CD4-positive, alpha-beta T cell treated with Interleukin-21 for 1 hour (primary cell): Measurements from ENCODE around the gene CTNND2.

Experiments
- DNase-seq: peaks from one replicate; pipeline ENCODE4 v3.0.0-alpha.2; 2020

Gene CTNND2

DNA sequence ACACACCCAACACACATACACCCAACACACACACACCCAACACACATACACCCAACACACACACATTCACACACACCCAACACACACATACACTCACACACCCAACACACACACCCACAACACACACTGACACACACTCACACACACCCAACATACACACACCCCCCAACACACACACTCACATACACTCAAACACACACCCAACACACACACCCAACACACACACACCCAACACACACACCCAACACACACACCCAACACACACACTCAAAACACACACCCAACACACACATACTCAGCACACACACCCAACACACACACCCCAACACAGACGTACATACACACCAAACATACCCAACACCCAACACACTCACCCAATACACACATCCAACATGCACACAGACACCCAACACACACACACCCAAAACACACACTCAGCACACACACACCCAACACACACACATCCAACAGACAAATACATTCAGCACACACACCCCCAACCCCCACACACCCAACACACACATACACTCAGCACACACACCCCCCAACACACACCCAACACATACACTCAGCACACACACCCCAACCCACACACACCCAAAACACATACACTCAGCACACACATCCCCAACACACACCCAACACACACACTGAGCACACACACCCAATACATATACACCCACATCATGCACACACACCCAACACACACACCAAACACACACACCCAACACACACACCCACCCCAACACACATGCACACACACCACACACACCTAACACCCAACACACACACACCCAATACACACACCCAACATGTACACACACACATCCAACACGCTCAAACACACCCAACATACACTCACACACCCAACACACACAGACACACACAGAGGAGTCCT lies 663.7 kb downstream of the CTNND2 start:
- DNase-seq: no peak

DNA sequence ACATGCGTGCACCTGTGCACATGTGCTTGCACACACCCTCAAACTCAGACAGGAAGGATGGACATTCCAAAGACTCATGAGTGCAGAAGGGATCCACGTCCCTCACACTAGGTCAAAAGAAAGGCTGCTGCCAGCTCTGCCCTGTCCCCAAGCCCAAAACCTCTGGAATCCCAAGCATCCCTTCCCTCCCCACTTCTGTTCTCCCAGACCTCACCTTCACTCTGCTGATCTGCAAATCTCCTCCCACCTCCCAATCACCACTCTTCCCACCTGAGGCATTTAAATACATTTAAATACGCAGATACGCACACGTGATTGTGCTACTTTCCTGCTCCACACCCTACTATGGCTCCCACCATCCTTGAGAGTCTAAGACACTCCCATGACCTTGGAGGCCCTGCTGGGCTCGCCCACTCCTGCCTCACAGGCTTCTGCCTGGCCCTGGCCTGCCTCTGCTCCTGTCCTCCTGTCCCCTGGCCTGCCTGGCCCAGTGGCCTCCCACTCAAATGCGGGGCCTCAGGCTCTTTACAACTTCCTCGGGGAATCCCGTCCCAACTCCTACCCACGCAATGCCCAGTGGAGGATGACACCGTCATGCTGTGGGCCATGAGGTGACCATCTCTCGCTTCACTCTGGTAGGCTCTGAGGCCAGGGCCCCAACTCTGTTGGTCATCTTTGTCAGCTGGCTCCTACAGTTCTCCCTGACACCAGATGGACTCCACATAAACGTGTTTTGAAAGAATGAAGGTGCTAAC lies 664.8 kb downstream of the CTNND2 start:
- DNase-seq: no peak

DNA sequence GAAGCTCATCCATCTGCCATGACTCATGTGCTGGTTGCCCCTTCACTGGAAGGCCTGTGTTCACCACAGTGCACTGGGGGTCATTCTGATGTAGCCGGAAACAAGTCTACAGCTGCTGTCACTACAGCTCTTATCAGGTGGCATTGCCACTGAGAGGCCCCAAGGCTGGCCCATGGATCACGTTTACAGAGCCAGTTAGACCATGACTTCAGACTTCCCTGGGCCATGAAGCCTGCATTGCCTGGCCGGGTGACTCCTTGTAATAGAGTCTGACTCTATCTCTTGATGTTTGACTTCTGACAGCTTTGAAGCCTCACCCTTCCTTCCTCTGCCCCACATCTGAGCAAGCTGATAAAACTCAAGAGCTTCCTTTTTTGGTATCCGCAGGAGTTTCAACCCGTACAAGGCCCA lies 669.7 kb downstream of the CTNND2 start:
- DNase-seq: peak; percentile 32

DNA sequence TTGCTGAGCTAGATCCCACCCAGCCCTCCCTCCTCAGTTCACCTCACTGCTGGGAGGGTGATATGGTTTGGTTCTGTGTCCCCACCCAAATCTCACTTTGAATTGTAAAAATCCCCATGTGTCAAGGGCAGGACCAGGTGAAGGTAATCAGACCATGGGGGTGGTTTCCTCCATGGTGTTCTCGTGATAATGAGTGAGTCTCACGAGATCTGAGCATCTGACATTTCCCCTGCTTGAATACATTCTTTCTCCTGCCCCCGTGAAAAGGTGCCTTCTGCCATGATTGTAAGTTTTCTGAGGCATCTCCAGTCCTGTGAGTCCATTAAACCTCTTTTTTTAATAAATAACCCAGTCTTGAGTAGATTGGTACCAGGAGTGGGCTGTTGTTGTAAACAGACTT lies 673.4 kb downstream of the CTNND2 start:
- no peak for DNase-seq

DNA sequence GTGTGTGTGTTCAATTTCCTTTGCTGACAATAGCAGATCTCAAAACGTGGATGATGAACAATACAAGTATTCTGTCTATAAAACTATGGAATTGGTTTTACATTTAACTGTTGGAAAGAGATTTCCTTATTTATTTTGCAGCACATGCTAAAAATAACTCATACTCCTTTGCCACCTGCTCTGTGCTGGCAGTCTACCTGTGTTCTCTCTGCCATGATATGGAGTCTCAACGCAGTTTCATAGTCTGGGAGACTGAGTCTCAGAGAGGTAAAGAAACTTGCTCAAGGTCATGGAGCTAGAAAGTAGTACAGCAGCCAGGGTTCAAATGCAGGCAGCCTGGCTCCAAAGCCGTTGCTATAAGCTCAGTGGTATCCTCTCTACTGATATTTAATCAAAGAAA lies 677.2 kb downstream of the CTNND2 start:
- DNase-seq: no peak

DNA sequence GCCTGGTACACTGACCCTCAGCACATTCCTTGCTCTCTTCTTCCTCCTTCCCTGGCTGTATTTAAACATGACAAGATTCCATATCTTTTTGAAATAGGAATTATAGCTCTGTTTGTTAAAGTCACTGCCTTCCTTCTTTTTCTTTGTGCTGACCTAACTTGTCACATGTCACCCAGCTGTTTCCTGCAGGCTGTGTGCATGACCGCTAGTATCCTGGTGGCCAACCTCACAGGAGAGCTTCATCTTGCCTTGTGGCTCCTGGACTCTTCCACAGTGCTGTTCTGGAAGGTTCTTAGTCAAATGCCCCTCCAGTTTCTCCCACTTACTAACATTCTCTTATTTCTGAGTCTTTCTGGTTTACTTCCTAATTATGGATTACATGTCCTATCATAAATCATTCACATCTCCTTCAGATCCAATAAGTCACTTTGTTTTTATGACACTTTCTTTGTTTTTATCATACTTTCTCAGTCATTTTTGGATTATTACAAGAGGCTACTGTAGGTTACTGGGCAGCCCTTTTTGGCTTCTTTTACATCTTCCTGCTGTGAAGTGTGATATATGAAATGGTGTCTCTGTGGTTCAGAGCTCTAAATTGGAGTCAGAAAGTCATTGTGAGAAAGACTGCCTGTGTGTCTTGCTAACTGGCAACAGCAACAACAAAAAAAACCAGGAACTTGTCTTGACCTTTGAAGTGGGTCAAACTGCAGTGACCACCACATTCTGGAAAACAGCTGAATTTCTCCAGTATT lies 679.6 kb downstream of the CTNND2 start:
- DNase-seq: no peak

DNA sequence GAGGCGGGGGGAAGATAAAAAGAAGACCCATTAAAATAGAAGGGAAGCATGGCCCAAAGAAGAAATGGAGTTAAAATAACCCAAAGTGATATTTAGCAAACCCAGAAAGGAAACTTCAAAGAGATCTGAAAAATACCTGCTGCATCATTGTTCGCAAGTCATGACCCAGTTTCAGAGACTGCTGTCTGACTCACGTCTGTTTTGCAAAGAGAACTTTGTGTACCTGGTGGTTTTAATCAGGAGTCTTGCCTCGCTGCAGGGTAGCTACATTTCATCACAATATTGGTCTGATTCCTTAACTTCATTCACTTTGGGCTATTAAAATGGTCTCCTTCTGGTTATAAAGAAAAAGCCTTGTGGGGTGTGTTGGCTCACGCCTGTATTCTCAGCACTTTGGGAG lies 682.1 kb downstream of the CTNND2 start:
- no peak for DNase-seq

DNA sequence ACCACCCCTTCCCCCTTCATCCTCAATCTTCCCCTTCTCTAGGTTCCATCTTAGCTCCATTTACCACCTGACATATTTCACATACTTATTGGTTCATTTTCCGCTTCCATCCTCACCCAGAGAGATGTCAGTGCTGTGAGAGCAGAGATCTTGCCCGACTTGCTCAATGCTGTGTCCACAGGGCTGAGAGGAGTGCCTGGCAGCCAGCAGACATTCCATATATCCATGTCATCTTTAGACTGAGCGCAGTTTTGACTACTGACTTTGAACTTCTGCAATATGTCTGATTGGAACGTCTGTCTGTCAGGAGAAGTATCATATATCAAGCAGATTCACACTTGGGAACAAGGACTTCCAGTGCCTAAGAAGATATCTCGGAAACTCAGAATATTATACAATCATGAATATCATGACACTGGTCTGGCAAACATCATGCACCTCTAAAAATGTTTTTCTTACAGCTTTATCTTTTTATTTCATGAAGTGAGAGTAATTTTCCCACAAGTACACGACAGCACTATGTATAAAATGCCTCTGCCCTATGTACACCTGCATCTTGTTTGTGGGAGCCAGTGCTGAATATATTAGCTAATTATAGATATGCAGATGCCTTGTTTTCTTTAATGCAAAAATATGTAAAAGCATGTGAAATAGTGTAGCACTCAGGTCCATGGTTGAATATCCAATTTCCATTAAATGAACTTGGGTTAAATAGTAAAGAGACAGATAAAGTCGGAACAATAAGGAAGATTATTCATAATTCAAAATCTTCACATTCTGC lies 689.2 kb downstream of the CTNND2 start:
- DNase-seq: no peak

DNA sequence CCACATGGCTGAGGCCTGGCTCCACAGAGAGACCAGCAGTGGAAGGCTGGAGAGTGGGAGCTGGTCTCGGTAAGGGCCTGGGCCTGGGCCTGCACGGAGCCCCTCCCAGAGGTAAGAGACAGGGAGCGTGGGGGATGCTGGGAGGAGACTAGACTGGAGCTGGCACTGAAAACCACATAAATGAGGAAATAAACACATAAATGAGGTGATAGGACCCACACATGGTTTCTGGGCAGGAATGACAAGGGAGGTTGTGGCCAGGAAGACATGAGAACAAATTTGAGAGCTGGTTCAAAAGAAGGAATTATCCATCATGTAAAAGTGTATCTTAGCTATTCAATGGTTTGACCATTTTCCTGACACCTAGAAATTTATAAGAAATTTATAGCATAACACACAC lies 691.5 kb downstream of the CTNND2 start:
- no peak for DNase-seq

DNA sequence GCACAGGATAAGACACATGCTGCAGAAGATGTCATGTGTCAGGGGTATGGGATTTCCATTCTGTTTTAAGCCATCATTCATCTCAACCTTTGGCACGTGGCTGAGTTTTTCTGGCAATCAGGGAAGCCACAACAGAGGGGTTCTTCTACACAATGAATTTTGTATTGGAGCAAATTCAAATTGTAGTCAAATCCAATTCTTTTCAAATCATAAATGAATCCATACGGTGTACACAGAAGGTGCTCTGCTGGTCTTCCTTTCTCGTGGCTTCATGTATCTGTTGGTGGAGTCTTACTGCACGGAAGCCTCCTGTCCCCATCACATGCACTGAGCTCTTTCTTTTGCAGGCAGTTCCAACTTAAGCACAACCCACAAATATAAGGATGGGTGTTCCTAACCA lies 706.5 kb downstream of the CTNND2 start:
- no peak for DNase-seq

DNA sequence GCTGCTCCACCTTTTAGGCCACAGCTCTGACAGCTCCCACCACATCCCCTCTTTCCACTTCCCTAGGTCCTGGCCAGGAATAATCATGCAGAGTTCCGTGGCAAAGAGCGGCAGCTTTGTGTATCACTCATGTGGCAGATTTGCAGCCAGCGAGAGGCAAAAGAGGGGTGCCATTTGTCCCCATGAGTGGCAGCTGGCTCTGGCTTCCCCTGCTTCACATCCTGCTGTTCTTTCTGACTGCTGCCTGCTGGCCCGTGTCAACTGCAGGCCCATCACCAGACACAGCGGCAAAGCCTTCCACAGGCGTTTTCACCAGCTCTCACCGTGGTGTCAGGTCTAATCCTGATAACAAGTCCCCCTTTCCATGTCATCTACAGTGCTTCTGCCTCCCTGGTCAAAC lies 712.6 kb downstream of the CTNND2 start:
- DNase-seq: no peak

DNA sequence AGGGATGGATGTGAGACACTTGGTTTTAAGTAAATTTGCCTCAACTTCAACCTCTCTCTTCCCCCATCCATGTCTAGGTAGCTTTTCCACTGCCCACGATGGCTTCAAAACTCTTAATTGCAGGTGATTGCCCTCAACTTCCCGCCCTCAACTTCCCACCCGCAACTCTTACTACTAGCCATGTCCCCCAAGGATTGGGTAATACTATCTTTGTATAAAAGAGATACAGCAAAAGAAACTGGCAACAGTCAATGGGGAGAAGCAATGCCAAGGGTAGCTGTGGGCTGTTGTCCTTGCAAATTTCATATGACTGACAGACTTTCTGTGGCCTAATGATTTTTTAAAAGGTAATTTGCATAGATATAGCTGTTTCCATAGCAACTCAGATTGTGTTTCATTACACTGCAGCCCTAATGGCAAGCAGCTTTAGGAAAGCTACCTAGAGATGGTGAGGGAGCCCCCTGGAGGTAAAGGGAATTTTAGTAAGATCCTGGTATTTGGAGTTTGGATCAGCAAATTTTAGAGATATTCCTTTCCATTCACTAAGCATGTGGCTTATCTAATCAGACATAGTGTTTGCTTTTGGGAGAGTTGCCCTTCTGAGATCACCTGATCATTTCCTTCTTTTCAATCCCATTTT lies 721.7 kb downstream of the CTNND2 start:
- DNase-seq: peak; percentile 2

DNA sequence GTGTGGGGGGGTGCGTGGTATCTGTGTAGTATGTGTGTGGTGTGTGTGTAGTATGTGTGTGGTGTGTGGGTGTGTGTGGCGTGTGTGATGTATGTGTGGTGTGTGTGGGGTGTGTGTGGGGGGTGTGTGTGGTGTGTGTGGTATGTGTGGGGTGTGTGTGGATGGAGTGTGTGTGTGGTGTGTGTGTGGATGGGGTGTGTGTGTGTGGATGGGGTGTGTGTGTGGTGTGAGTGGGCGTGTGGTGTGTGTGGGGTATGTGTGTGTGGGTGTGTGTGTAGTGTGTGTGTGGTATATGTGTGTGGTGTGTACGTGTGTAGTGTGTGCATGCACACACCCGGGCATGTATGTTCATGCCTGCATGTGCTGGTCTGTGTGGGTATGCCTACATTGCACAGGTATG lies 722.3 kb downstream of the CTNND2 start:
- no peak for DNase-seq

DNA sequence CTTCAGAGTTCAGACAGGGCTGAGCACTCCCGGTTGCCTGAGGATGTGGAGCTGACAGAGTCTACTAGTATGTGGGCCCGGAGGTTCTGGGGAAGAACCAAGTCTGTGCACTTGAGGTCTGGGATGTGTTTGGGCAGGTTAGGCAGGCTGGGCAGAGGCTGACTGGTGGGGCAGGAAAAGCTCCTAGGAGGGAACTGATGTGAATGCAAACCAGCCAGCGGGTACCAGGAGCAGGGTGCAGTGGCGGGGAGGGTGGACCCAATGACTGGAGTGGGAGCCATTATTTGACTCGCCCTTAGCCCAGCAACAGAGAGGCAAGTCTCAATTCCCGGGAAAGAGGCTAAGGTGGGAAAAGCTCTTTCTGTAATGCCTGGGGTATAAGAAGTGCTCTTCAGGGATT lies 723.4 kb downstream of the CTNND2 start:
- DNase-seq: no peak

DNA sequence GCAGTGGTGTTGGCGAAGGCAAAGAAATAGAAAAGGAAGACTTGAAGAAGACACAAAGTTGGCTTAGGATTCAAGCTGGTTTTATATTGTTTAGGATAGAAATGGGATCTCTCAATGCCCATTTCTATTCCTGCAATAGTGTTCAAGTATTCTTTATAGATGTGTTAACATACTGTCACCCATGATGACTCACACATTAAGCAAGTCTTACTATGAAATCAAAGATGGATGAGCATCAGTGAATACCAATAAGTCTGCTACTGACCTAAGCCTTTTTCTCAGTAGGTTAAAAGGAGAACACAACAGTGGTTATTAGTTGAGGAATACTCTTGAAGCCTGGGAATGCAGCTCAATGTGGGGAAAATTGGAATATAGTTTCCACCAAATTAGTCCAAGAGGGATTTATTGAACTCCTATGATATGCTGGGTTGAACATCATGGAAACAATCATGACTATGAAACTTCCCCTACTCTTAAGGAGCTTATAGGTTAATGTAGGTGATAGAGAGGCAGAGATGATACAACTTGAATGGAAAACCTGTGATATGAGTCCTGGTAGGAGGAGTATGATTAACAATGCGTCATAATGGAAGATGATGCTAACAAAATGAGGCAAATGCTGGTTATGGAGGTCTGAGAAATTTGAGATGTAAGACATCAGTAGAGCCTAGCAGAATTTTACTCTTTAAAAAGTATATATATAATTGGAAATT lies 726.1 kb downstream of the CTNND2 start:
- no peak for DNase-seq

DNA sequence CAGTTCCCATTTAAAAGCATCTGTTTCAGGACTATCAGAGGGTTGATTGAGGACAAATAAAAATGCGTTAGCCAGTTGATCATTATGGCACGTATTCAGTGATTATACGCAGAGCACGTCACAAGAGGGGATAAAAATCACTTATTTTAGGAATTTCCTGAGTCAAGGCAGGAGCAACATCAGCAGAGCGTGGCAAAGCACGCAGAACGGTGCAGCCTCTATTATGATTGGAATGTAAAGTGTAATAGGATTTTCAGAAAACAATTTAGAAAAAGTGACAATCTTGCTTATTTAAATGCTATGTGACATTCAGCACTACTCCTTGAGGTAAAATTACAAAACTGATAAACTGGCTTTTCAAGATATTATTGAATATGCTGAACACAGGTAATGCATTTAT lies 729.7 kb downstream of the CTNND2 start:
- DNase-seq: no peak

DNA sequence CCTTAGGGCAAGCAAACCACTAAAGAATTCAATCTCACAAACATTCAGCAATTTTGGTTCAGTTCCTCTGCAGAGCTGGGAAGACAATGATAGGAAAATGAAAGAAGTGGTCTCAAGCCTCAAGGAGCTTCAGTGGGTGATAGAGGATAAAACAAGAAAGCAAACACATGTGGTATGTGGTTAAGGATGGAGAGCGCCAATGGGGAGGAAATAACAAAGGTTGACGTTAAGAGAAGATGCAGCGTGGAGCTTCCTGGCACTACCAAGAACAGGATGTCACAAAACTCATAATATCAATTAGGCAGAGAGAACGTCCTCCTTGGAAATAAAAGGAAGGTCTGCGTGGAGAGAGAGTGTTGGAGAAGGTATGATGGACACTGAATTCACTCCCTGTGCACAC lies 731.8 kb downstream of the CTNND2 start:
- DNase-seq: no peak

DNA sequence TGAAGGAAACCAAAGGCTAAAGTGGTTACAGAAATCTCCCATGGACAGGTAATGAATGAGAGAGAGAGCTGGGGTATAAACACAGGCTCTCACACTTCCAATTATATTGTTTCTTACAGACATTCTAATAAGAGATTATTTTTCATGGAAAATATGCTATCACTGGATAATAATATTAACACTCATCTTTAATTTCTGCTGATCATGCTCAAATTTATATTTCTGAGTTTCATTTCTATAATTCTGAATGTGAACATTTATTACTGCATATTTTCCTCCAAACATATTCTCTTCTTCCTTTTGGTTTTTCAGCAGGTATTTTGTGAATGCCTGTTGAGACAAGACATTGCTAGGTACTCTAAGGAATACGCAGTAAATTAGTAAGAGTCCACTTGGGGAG lies 733.0 kb downstream of the CTNND2 start:
- DNase-seq: no peak

DNA sequence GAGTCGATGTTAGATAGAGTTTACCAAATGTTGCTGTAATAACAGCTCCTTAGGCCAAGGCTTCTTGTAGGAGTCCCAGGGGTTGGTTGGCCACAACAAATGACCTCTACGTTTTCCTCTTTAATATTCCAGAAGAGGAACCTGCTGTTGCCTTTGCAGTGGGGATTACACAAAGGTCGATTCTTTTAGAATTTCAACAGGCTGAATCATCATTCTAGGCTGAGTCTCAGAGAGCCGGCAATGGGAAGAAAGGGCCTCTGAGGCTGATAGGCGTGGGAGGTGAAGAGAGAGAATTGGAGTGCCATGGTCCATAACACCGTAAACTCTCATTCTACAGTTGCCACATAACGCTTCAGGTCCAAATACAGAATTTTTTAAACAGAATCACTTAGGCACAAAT lies 737.3 kb downstream of the CTNND2 start:
- DNase-seq: no peak

DNA sequence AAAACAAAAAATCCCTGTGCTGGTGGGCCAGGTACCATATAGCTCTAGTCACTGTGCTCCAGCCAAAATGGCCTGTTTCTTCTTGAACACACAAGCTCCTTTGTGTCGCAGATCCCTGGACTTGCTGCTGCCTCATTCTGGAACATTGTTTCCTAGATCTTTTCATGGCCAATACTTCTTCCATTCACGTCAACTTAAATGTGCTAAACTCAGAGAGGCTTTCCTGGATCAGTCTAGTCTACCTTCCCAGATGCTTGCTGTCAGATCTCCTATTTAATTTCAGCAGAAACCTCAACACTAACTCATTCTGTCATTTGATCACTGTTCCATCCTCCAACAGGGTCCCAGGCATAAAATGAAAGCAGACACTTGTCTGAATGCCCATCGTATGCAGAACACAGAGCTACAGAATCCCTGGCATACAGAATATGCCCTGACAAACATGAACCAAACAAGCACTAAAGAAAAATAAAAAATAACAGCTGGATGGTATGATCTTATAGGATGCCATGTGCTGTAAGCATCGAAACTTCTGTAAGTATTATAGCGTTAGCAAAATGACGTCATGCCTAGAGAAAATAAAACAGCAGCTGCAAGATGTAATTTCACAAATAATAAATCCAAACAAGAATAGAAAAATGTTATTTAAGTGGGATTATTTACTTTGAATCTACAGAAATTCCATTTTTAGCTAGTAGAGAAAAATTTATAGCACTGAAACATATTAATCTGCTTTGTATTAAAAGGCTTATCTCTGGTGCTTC lies 739.5 kb downstream of the CTNND2 start:
- DNase-seq: no peak

DNA sequence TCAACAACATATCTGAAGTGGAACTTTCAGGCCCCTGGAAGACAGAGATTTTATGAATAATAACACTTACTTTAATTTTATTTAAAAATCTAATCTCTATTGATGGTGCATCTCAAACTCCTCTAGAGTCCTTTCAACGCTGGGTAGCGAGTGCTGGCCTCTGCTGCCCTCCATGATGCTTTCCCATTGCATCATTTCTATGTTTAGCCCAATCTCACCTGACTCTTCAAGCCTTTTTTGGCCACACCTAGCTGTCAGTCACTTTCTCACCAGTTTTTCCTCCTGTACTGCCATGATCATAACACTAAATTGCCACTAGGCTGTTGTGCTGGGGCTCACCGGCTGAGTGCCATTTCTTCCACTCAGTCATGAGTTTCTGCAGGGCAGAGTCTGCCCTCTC lies 747.1 kb downstream of the CTNND2 start:
- no peak for DNase-seq
